ENCODE data around the gene BCAS1. TPM values are rescaled to one million over a fixed set of nuclear protein-coding genes. Genes with fewer than 3 reads are reported as not detected.

The BCAS1 gene
- total and polyA plus RNA-seq, 10 donors = 0.23 to 1.3 (median 0.55) TPM; not detected in 2

DNA sequence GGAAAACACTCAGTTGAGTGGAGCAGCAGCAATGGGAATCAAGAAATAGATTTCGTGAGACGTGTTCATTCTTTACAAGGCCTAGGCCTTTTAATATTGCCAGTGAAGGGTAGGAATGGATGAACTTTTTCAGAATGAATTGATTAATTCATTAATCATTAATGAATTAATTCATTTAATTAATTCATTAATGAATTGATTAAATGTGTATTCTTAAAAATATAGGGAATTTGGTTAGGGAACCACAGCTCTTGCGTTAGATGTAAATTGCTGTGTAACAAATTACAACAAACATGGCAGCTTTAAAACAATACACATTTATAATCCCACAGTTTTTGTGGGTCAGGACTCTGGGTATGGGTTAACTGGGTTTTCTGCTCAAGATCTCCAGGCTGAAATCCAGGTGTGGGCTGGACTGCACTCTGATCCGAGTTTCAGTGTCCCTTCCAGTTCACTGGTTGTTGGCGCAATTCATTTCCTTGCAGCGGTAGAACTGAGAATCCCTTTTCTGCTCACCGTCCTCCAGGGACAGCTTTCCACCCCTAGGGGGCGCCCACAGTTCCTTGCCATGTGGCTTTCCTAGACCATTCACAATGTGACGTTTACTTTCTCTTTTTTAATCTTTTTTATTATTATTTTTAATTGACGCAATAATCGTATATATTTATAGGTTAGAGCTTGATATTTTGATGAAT is 32.8 kb upstream of the BCAS1 start:
- Histone ChIP-seq H3K9me3 (no peaks in the 10 kb centered on the region), H3K36me3 (no peaks in the 10 kb centered on the region), H3K27ac (no peak overlapping the region), H3K27me3 (replicated peaks in 1 of 7) (peaks cover 0 to 10% (median 0%) of the 10 kb centered on the region in 7 donors), H3K4me3 (no peak overlapping the region), H3K4me1 (peaks cover 0 to 5% (median 0%) of the 10 kb centered on the region in 6 donors)
- 34 to 42% (median 38%) methylated on average over 11 of the region's 11 CpGs for WGBS, 5 donors
- peak; percentile 88 for DNase-seq
- TF ChIP-seq POLR2AphosphoS5 (IDR thresholded peaks at IDR 0.05) = no peak
- TF ChIP-seq CTCF (IDR thresholded peaks at IDR 0.05 in 8 of 11, conservative IDR thresholded peaks at IDR 0.05 in 3 of 11) = peak; percentile 48 to 90 (median 77)
- TF ChIP-seq POLR2A (IDR thresholded peaks at IDR 0.05) = no peak
- intact Hi-C loops (cut with DNase I; ENCODE audit: low total_unique reads) = no loop called here

DNA sequence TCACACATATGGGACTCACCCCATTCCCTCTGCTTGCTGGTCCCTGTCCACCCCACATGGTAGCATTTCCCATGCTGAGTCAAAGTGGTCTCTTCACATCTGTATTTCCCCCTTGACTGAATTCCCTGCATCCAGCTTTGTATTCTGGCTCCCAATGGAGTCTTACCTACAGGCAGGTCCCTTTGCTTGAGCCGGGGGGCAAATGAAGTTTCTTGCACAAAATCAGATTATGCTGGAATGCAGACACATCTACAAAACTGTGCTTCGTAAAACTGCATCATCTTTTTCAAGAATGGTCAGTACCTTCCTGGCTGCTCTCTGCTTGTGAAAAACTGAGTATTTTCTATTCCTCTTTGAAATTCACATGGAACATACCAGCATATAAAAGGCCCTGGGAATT is 32.1 kb upstream of the BCAS1 start:
- Histone ChIP-seq H3K27ac (no peak overlapping the region), H3K36me3 (no peaks in the 10 kb centered on the region), H3K9me3 (no peaks in the 10 kb centered on the region), H3K4me1 (peaks cover 0 to 5% (median 0%) of the 10 kb centered on the region in 6 donors), H3K27me3 (replicated peaks in 1 of 7) (peaks cover 0 to 10% (median 0%) of the 10 kb centered on the region in 7 donors), H3K4me3 (no peak overlapping the region)
- intact Hi-C loops (cut with DNase I; ENCODE audit: low total_unique reads) = no loop called here
- no peak for TF ChIP-seq CTCF (IDR thresholded peaks at IDR 0.05 in 8 of 11, conservative IDR thresholded peaks at IDR 0.05 in 3 of 11)
- no peak for TF ChIP-seq POLR2AphosphoS5 (IDR thresholded peaks at IDR 0.05)
- no peak for DNase-seq
- WGBS, 5 donors = 90 to 98% (median 98%) methylated on average over 2 of the region's 2 CpGs

- intact Hi-C loops (cut with DNase I; ENCODE audit: low total_unique reads) = no loop called here
- TF ChIP-seq CTCF (IDR thresholded peaks at IDR 0.05 in 8 of 11, conservative IDR thresholded peaks at IDR 0.05 in 3 of 11) (no peak), POLR2AphosphoS5 (IDR thresholded peaks at IDR 0.05) (no peak), POLR2A (IDR thresholded peaks at IDR 0.05) (no peak)
- WGBS, 5 donors = 91 to 98% (median 96%) methylated on average over 2 of the region's 2 CpGs
- Histone ChIP-seq H3K27ac (no peak overlapping the region), H3K9me3 (no peaks in the 10 kb centered on the region), H3K27me3 (replicated peaks in 1 of 7) (peaks cover 0 to 15% (median 0%) of the 10 kb centered on the region in 7 donors), H3K4me3 (no peak overlapping the region), H3K4me1 (peaks cover 0 to 5% (median 0%) of the 10 kb centered on the region in 6 donors), H3K36me3 (no peaks in the 10 kb centered on the region)
- no peak for DNase-seq
Observed at GRCh38 chr20:54100563-54100962, 30.2 kb upstream of the BCAS1 start.

GRCh38 chr20:54099894-54100293 is 29.5 kb upstream of the BCAS1 start:
- TF ChIP-seq POLR2A (IDR thresholded peaks at IDR 0.05) (no peak), CTCF (IDR thresholded peaks at IDR 0.05 in 8 of 11, conservative IDR thresholded peaks at IDR 0.05 in 3 of 11) (no peak), POLR2AphosphoS5 (IDR thresholded peaks at IDR 0.05) (no peak)
- H3K27ac ChIP-seq = no peak overlapping the region
- intact Hi-C loops (cut with DNase I; ENCODE audit: low total_unique reads) = loop anchor here (5.0 kb wide), 2 partner anchors 97 to 547 kb away; no protein-coding TSS in a partner anchor
- H3K9me3 ChIP-seq = no peaks in the 10 kb centered on the region
- no peak overlapping the region for H3K4me3 ChIP-seq
- H3K27me3 ChIP-seq (replicated peaks in 1 of 7) = peaks cover 0 to 17% (median 0%) of the 10 kb centered on the region in 7 donors
- no peaks in the 10 kb centered on the region for H3K36me3 ChIP-seq
- peaks cover 0 to 5% (median 0%) of the 10 kb centered on the region in 6 donors for H3K4me1 ChIP-seq
- no peak for DNase-seq
- 94 to 100% (median 97%) methylated on average over 3 of the region's 3 CpGs for WGBS, 5 donors
